Measurements from ENCODE around the gene NFATC3.
"Not testable (repeated sequence)": the region's sequence is repeated elsewhere in the genome, so short reads cannot be mapped to it uniquely, and the experiment has no call there.

Gene NFATC3

DNA sequence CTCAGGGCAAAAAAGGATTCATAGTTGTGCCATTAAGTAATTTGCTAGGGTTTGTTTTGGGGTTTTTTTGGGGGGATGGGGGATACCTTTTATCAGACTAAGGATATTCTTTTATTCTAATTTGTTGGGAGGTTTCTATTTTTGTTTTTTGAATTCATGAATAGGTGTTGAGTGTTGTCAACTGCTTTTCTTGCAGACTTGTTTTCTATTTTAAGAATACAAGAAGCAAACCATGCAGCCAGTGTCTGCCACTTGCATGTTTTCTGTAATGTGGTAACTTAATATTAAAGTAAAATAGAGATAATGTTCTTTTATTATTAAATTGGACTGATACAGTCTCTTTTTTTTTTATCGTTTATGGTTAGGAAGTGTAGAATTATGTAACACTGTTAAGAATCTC is 49.5 kb downstream of the NFATC3 start:
- no peak for DNase-seq
- TF ChIP-seq POLR2A (IDR thresholded peaks at IDR 0.05; ENCODE audit: low read length) (no peak), GATA1 (IDR thresholded peaks at IDR 0.05; ENCODE audit: low read depth, low read length) (no peak)

DNA sequence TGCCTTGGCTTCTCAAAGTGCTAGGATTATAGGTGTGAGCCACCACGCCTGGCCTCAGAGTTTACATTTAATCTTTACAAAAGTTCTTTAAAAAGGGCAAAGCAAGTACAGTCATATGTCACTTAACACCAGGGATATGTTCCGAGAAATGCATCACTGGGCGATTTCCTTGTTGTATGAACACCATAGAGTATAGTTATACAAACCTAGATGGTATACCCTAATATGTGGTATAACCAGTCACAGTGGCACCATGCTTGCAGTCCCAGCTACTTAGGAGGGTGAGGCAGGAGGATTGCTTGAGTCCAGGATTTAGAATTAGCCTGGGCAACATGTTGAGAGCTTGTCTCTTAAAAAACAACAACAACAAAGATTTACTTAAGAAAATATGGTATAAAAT is 51.3 kb downstream of the NFATC3 start:
- no peak for TF ChIP-seq POLR2A (IDR thresholded peaks at IDR 0.05; ENCODE audit: low read length)
- DNase-seq = no peak

DNA sequence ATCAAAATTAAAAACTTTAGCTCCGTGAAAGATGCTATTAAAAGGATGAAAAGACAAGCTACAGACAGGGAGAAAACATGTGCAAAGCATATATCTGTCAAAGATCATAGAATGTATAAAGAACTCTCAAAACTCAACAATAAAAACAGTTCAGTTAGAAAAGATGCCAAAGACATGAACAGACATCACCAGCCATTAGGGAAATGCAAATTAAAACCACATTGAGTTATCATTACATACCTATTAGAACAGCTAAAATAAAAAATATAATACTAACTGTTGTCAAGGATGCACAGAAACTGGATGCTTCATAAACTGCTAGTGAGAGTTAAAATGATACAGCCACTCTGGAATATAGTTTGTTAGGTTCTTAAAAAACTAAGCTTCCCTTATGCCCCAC is 58.8 kb downstream of the NFATC3 start:
- TF ChIP-seq GATA1 (IDR thresholded peaks at IDR 0.05; ENCODE audit: low read depth, low read length) (no peak), POLR2A (IDR thresholded peaks at IDR 0.05; ENCODE audit: low read length) (no peak)
- no peak for DNase-seq

DNA sequence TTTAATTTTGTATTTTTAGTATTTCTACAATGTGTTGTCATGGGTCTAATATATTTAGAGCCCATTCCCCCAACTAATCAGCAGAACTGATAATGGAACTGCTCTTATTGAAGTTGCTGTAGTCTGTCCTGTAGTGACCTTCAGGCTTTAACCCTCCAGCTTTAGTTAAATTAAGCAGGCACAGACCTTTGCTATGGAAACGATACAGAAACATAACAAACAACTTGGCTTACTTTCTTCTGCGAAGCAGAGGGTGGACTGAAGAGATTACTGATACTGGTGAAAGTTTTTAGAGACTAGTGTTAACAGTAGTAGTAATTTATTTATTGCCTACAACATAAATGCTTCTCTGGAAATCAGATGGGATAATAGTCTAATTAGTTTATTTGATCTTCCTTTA is 61.4 kb downstream of the NFATC3 start:
- peak; percentile 50 to 62 for DNase-seq
- TF ChIP-seq POLR2A (IDR thresholded peaks at IDR 0.05; ENCODE audit: low read length) (no peak), GATA1 (IDR thresholded peaks at IDR 0.05; ENCODE audit: low read depth, low read length) (no peak)

DNA sequence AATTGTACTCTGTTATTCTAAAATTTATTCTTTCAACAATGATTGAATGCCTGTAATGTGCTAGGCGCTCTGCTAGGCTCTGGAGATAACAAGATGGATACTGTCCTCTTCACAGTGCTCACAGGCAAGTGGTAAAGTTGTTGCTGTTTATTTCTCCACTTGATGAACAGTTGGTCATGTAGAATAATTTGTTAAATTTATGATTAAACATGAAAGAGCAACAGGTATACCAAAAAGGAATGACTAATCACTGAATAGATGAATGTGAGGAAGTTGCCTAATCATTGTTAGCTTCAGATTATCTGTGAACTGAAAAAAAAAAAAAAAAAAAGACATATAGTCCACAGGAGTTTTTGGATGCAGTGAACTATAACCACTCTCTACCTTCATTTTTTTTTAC is 62.3 kb downstream of the NFATC3 start:
- peak in 1 of 2 experiments; percentile 24 for DNase-seq
- TF ChIP-seq POLR2A (IDR thresholded peaks at IDR 0.05; ENCODE audit: low read length) (no peak), GATA1 (IDR thresholded peaks at IDR 0.05; ENCODE audit: low read depth, low read length) (no peak)

DNA sequence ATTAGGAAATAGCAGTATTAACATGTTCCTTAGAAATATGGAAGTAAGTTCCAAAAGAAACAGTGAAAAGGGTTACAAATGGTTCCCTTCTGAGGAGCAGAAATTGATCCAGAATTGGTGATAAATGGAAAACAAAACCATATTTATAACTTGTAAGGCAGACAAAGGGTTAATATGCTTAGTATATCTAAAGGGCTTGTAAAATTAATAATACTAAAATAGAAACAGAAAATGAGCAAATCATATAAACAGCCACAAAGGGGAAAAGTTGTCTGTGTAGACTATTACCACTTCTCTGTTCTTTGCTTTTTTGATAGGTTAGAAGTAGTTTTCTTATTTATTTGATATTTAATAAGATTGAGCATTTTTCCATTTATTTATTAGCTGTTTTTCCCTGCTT is 64.4 kb downstream of the NFATC3 start:
- no peak for DNase-seq

DNA sequence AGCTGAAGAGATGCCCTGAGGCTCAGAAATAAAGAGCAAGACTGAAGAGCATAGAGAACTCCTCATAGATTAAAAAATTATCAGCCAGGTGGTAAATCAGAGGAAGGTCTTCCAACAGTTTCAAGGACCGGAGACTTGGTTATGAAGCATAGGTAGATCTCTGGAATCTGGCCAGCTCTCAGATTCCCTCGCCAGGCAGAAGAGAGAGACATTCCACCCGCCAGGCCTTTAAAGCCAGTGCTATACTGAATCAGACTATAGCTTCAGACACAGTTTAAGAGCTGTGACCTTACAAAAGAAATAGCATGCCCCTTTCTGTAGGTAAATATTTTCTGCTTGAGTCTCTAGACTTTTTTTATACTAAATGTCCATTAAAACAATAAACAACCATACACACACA is 70.3 kb downstream of the NFATC3 start:
- no peak for TF ChIP-seq POLR2A (IDR thresholded peaks at IDR 0.05; ENCODE audit: low read length)
- TF ChIP-seq GATA1 (IDR thresholded peaks at IDR 0.05; ENCODE audit: low read depth, low read length) = no peak

More for the DNA sequence above, 64.4 kb downstream of the NFATC3 start:
- TF ChIP-seq POLR2A (IDR thresholded peaks at IDR 0.05; ENCODE audit: low read length) = no peak
- no peak for TF ChIP-seq GATA1 (IDR thresholded peaks at IDR 0.05; ENCODE audit: low read depth, low read length)

DNA sequence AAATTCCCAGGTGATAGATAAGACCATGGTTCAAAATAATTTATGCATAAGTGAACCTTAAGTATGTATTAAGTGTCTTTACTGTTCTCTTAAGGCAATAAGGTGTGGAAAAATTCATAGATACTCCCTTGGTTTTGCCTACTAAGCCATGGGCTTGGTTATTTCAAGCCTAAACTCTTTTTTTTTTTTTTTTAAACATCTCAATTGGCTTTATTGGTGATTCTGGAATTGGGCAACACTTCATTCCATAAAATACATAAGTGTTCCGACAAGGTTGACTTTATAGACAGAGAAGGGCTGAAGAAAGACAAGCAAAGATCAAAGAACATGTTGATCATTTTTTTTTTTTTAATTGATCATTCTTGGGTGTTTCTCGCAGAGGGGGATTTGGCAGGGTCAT is 77.2 kb downstream of the NFATC3 start:
- TF ChIP-seq GATA1 (IDR thresholded peaks at IDR 0.05; ENCODE audit: low read depth, low read length) (no peak), POLR2A (IDR thresholded peaks at IDR 0.05; ENCODE audit: low read length) (no peak)
- DNase-seq = no peak

More for the DNA sequence above, 70.3 kb downstream of the NFATC3 start:
- DNase-seq = no peak

DNA sequence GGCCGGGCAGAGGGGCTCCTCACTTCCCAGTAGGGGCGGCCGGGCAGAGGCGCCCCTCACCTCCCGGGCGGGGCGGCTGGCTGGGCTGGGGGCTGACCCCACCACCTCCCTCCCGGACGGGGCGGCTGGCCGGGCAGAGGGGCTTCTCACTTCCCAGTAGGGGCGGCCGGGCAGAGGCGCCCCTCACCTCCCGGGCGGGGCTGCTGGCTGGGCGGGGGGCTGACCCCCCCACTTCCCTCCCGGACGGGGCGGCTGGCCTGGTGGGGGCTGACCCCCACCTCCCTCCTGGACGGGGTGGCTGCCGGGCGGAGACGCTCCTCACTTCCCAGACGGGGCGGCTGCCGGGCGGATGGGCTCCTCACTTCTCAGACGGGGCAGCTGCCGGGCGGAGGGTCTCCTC is 78.1 kb downstream of the NFATC3 start:
- not testable (repeated sequence) for DNase-seq

DNA sequence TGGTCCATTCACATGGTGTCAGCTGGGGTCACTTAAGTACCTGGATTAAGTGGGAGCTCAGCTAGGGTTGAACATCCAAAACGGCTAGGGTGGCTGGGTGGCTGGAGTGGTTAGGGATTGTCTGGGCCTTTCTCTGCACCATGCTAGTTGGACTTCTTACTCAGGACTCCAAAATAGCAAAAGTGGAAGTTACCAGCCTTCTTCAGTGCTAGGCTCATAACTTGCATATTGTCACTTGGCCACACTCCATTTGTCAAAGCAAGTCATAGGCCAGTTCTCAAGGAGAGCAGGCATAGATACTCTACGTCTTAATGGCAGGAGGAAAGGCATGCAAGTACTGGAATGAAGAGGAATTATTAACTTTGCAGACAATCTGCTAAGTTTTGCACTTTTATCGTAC is 81.1 kb downstream of the NFATC3 start:
- TF ChIP-seq GATA1 (IDR thresholded peaks at IDR 0.05; ENCODE audit: low read depth, low read length) (no peak), POLR2A (IDR thresholded peaks at IDR 0.05; ENCODE audit: low read length) (no peak)
- DNase-seq = no peak

DNA sequence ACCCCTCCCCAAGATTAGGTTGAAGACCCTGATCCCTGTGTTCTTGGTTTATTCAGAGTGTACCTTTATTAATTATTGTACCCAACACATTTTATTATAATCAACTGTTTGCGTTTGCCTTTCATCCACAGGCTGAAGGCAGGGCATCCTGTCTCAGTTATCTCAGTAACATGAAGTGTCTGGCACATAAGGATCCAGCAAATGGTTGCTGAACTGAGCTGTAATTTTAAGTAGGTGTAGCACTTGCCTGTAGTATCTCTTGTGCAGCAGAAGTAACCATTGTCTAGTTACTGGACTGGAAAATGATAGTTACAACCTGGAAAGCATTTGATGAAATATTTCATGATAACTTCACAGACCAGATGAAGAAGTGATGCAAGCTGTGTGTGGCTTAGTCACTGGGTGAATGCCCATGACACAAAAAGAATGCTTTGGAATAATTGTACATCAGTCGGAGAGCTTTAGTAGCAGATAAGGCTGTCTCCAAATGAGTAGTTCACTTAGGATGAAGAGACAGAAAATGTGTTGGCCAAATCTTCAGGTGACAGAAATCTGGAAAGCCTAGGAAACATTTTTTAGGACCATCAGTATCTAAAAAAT is 94.1 kb downstream of the NFATC3 start:
- DNase-seq = no peak
- TF ChIP-seq POLR2A (IDR thresholded peaks at IDR 0.05; ENCODE audit: low read length) = no peak
- no peak for TF ChIP-seq GATA1 (IDR thresholded peaks at IDR 0.05; ENCODE audit: low read depth, low read length)

DNA sequence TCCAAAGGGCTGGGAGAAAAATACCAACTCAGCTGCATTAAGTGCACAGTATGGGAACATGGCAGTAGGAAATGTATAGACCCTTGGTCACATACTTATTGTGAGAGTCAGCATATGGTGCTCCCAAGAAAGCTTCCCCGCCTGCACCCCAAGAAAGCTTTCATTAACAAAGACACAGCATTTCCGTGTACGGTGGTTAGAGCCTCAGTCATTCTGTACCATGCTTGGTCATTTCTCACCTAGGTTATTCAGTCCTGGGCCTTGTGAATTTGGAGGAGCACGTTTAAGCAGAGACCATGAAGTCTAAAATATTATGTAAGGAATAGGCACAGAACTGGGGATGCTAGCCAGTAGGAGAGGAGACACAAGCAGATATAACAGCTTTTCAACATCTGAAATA is 94.7 kb downstream of the NFATC3 start:
- DNase-seq = no peak
- TF ChIP-seq GATA1 (IDR thresholded peaks at IDR 0.05; ENCODE audit: low read depth, low read length) (no peak), POLR2A (IDR thresholded peaks at IDR 0.05; ENCODE audit: low read length) (no peak)

DNA sequence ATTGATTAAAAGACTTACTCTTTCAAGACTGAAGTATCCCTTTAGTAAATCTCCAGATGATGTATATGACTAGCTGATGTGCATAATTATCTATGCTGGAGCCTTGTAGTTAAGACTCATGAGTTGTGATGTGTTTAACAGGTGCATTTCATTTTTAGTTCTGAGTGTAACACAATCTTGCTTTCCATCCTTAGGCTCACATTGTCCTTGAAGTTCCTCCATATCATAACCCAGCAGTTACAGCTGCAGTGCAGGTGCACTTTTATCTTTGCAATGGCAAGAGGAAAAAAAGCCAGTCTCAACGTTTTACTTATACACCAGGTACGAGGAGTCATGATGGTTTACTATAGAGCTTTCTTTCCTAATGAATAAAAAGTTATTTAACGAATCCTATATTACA is 97.9 kb downstream of the NFATC3 start:
- TF ChIP-seq POLR2A (IDR thresholded peaks at IDR 0.05; ENCODE audit: low read length) = no peak
- no peak for TF ChIP-seq GATA1 (IDR thresholded peaks at IDR 0.05; ENCODE audit: low read depth, low read length)

DNA sequence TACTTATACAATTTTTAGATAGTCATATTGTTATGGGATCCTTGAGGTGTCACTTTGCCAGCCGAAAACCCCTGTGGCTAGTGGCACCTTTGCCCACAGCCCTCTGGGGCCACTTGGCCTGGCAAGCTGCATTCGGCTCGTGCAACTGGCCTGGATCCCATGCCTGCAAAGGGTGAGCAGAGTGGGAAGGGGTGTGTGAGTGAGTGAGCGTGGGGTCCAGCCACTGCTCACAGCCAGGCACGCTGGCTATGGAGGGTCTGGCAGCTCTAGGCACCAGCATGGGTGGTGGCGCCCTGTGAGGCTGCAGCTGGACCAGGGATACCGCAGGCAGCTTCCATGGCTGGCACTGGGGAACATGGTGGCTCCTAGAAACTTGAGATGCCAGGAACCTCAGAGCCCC is 101.7 kb downstream of the NFATC3 start:
- TF ChIP-seq GATA1 (IDR thresholded peaks at IDR 0.05; ENCODE audit: low read depth, low read length) = no peak
- TF ChIP-seq POLR2A (IDR thresholded peaks at IDR 0.05; ENCODE audit: low read length) = no peak
- no peak for DNase-seq

More for the DNA sequence above, 97.9 kb downstream of the NFATC3 start:
- DNase-seq = no peak

DNA sequence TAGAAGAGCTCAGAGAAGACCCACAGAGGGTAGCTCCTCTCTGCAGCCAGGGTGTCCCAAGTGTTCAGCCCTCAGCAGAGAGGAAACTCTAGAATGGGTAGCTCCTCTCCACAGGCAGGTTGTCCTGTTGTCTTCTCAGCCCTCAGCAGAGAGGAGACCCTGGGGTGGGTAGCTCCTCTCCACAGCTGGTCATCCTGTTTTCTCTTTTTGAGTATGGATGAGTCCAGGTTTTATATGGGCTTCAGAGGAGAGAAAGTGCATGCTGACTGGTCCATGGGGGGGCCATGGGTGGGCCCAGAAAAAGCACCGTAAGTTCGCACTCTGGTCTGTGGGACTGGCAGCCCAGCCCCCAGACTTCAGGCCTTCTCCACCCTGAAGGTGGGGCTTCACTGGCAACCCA is 102.3 kb downstream of the NFATC3 start:
- DNase-seq = peak in 1 of 2 experiments; percentile 19
- TF ChIP-seq POLR2A (IDR thresholded peaks at IDR 0.05; ENCODE audit: low read length) (no peak), GATA1 (IDR thresholded peaks at IDR 0.05; ENCODE audit: low read depth, low read length) (no peak)

DNA sequence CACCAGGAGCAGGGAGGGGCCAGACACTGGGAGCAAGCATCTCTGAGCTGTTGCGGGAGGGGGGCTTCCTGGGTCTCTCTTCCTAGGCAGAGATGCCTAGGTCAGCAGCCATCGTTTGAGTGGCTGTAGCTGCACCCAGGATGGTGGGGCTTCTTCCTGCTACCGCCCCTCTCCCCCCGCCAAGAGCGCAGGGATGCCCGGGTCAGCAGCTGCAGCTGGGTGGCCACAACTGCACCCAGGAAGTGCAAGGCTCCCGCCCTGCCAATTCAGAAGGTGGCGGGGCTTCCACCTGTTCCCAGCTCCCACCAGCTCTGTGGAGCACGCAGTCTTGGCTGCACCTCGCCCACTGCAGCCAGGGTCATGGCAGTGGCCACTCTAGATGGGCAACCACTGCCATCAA is 103.0 kb downstream of the NFATC3 start:
- no peak for TF ChIP-seq GATA1 (IDR thresholded peaks at IDR 0.05; ENCODE audit: low read depth, low read length)
- no peak for TF ChIP-seq POLR2A (IDR thresholded peaks at IDR 0.05; ENCODE audit: low read length)
- DNase-seq = no peak

Data from erythroblast (primary cell).